ENCODE measurements around the gene KRT72.

The KRT72 gene

DNA sequence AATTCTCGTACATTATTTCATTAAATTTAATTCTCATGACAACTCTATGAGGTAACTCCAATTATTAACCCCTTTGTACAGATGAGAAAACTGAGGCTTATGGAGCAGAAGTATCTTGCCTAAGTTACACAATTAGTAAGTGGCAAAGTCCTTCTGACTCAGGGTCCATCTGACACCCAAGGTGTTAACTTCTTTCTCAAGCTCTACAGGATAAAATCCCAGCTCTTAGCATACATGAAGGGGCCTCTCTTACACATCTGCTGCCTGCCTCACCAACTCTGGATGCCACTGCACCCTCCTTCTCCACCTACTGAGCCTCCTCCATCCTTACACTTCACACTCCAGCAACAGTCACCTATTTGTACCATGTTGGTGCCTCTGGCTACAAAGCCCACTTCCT, 4.3 kb upstream of the KRT72 start (continued):
- TF ChIP-seq, protein P1, sequence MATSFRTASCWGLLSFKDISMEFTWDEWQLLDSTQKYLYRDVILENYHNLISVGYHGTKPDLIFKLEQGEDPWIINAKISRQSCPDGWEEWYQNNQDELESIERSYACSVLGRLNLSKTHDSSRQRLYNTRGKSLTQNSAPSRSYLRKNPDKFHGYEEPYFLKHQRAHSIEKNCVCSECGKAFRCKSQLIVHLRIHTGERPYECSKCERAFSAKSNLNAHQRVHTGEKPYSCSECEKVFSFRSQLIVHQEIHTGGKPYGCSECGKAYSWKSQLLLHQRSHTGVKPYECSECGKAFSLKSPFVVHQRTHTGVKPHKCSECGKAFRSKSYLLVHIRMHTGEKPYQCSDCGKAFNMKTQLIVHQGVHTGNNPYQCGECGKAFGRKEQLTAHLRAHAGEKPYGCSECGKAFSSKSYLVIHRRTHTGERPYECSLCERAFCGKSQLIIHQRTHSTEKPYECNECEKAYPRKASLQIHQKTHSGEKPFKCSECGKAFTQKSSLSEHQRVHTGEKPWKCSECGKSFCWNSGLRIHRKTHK (tag by site-specific recombination; IDR thresholded peaks at IDR 0.05), result no peak
- TF ChIP-seq IKZF3 (tag by site-specific recombination; IDR thresholded peaks at IDR 0.05), result no peak

DNA sequence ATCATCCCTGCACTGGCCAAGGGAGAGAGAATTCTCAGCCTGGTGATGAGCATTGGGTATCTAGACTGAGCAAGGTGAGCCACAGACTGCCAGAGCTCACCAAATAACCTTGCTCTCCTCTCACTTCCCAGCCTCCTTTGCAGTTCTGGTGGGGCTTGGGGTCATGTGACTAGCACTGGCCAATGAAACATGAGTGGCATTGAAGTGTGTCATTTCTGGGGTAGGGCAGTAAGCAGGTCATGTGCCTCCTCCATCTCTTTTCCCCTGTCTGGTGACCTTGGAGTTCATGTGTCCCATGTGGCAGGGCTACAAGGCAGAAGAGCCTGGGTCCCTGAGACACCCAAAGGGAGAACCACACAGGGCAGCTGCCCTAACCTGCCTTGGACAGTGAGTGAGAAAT, 3.6 kb upstream of the KRT72 start:
- Histone ChIP-seq H3K4me1 (ENCODE audit: control insufficient read depth, insufficient read depth, low read length) (no peaks in the 10 kb centered on the region), H3K9me3 (ENCODE audit: control insufficient read depth, insufficient read depth, low read depth, low read length) (no peaks in the 10 kb centered on the region), H3K4me3 (ENCODE audit: low read depth, low read length) (no peak overlapping the region), H3K27ac (ENCODE audit: extremely low read depth, low read depth, low read length) (no peak overlapping the region), H3K36me3 (ENCODE audit: control insufficient read depth in 2 of 2, insufficient read depth in 1 of 2, low read length in 2 of 2) (no peaks in the 10 kb centered on the region)
- ChIA-PET POLR2A (no interaction called here), CTCF (no interaction called here)
- TF ChIP-seq, protein P2, sequence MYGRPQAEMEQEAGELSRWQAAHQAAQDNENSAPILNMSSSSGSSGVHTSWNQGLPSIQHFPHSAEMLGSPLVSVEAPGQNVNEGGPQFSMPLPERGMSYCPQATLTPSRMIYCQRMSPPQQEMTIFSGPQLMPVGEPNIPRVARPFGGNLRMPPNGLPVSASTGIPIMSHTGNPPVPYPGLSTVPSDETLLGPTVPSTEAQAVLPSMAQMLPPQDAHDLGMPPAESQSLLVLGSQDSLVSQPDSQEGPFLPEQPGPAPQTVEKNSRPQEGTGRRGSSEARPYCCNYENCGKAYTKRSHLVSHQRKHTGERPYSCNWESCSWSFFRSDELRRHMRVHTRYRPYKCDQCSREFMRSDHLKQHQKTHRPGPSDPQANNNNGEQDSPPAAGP (tag by site-specific recombination; IDR thresholded peaks at IDR 0.05), result no peak
- no peak for TF ChIP-seq ZNF549 (tag by site-specific recombination; IDR thresholded peaks at IDR 0.05)
- no peak for TF ChIP-seq ZNF792 (tag by site-specific recombination; IDR thresholded peaks at IDR 0.05)
- TF ChIP-seq, protein P3, sequence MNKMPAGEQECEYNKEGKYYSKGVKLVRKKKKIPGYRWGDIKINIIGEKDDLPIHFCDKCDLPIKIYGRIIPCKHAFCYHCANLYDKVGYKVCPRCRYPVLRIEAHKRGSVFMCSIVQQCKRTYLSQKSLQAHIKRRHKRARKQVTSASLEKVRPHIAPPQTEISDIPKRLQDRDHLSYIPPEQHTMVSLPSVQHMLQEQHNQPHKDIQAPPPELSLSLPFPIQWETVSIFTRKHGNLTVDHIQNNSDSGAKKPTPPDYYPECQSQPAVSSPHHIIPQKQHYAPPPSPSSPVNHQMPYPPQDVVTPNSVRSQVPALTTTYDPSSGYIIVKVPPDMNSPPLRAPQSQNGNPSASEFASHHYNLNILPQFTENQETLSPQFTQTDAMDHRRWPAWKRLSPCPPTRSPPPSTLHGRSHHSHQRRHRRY (tag by site-specific recombination; IDR thresholded peaks at IDR 0.05), result no peak
- TF ChIP-seq YY2 (tag by site-specific recombination; IDR thresholded peaks at IDR 0.05), result no peak
- TF ChIP-seq RBAK (tag by site-specific recombination; IDR thresholded peaks at IDR 0.05), result no peak
- TF ChIP-seq ZNF48 (tag by site-specific recombination; IDR thresholded peaks at IDR 0.05), result no peak
- TF ChIP-seq TRIM28 (IDR thresholded peaks at IDR 0.05; ENCODE audit: borderline replicate concordance, low read length), result no peak
- no peak for TF ChIP-seq ZNF521 (tag by site-specific recombination; IDR thresholded peaks at IDR 0.05)

DNA sequence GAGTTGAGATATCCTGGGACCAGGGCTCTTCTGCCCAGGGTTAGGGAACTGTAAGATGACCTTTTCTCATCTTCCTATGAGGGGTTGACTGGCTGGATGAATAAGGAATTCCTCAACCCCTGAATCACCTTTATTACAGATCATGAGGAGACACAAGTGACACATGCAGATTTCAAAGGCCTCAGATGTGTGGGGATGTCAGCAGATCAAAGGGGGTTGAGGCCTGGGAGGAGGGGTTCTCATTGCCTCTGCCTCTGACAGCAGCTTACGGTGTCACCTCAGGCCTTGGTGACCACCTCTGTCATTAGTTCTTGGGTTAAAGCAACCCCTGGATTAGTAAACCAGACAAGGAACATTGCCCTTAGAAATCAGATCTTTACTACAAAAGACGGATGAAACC, 2.1 kb upstream of the KRT72 start:
- Histone ChIP-seq H3K36me3 (ENCODE audit: control insufficient read depth in 2 of 2, insufficient read depth in 1 of 2, low read length in 2 of 2) (no peaks in the 10 kb centered on the region), H3K4me3 (ENCODE audit: low read depth, low read length) (no peak overlapping the region), H3K27ac (ENCODE audit: extremely low read depth, low read depth, low read length) (no peak overlapping the region), H3K9me3 (ENCODE audit: control insufficient read depth, insufficient read depth, low read depth, low read length) (no peaks in the 10 kb centered on the region), H3K4me1 (ENCODE audit: control insufficient read depth, insufficient read depth, low read length) (no peaks in the 10 kb centered on the region)
- CTCF ChIA-PET, result no interaction called here
- POLR2A ChIA-PET, result no interaction called here
- no peak for TF ChIP-seq REPIN1 (tag by site-specific recombination; IDR thresholded peaks at IDR 0.05; ENCODE audit: low read depth)
- TF ChIP-seq ZNF426 (tag by site-specific recombination; IDR thresholded peaks at IDR 0.05), result no peak
- no peak for TF ChIP-seq ZNF596 (tag by site-specific recombination; IDR thresholded peaks at IDR 0.05)
- TF ChIP-seq, protein P4, sequence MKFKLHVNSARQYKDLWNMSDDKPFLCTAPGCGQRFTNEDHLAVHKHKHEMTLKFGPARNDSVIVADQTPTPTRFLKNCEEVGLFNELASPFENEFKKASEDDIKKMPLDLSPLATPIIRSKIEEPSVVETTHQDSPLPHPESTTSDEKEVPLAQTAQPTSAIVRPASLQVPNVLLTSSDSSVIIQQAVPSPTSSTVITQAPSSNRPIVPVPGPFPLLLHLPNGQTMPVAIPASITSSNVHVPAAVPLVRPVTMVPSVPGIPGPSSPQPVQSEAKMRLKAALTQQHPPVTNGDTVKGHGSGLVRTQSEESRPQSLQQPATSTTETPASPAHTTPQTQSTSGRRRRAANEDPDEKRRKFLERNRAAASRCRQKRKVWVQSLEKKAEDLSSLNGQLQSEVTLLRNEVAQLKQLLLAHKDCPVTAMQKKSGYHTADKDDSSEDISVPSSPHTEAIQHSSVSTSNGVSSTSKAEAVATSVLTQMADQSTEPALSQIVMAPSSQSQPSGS (tag by site-specific recombination; IDR thresholded peaks at IDR 0.05; ENCODE audit: low read depth), result no peak
- no peak for TF ChIP-seq ZNF133 (tag by site-specific recombination; IDR thresholded peaks at IDR 0.05)
- TF ChIP-seq GLI4 (tag by site-specific recombination; IDR thresholded peaks at IDR 0.05), result no peak
- no peak for TF ChIP-seq SALL2 (tag by site-specific recombination; IDR thresholded peaks at IDR 0.05; ENCODE audit: borderline replicate concordance)
- TF ChIP-seq ZNF23 (tag by site-specific recombination; IDR thresholded peaks at IDR 0.05; ENCODE audit: borderline replicate concordance), result no peak

Measured in HEK293 (cell line).